ENCODE data around the gene RAP1GAP.
A peak's percentile ranks its signal among the peaks of the same experiment; 100 is the strongest.
"Not testable (repeated sequence)": the region's sequence is repeated elsewhere in the genome, so short reads cannot be mapped to it uniquely, and the experiment has no call there.

The RAP1GAP gene

GRCh38 chr1:21569820-21570527 is 99.2 kb downstream of the RAP1GAP start:
- no peak for DNase-seq (ENCODE audit: low read depth)

- no peak for DNase-seq (ENCODE audit: low read depth)
These were observed 100.3 kb downstream of the RAP1GAP start for GRCh38 chr1:21568809-21569385.

GRCh38 chr1:21568006-21568746 is 101.0 kb downstream of the RAP1GAP start:
- no peak for DNase-seq (ENCODE audit: low read depth)

GRCh38 chr1:21567241-21568005 is 101.7 kb downstream of the RAP1GAP start:
- peak; percentile 88 for DNase-seq (ENCODE audit: low read depth)

GRCh38 chr1:21566361-21566760 is 102.8 kb downstream of the RAP1GAP start:
- DNase-seq (ENCODE audit: low read depth) = not testable (repeated sequence)

- no peak for DNase-seq (ENCODE audit: low read depth)
These were observed 103.9 kb downstream of the RAP1GAP start for GRCh38 chr1:21565285-21565684.

GRCh38 chr1:21564521-21565095 is 104.5 kb downstream of the RAP1GAP start:
- DNase-seq (ENCODE audit: low read depth) = no peak

- DNase-seq (ENCODE audit: low read depth) = no peak
These were observed 105.2 kb downstream of the RAP1GAP start for GRCh38 chr1:21563971-21564370.

GRCh38 chr1:21562896-21563295 is 106.3 kb downstream of the RAP1GAP start:
- no peak for DNase-seq (ENCODE audit: low read depth)

GRCh38 chr1:21560916-21561638 is 108.1 kb downstream of the RAP1GAP start:
- no peak for DNase-seq (ENCODE audit: low read depth)

GRCh38 chr1:21559788-21560567 is 109.2 kb downstream of the RAP1GAP start:
- no peak for DNase-seq (ENCODE audit: low read depth)

GRCh38 chr1:21553116-21553926 is 115.8 kb downstream of the RAP1GAP start:
- peak; percentile 79 for DNase-seq (ENCODE audit: low read depth)

GRCh38 chr1:21552715-21553114 is 116.4 kb downstream of the RAP1GAP start:
- peak; percentile 91 for DNase-seq (ENCODE audit: low read depth)

- no peak for DNase-seq (ENCODE audit: low read depth)
These were observed 118.2 kb downstream of the RAP1GAP start for GRCh38 chr1:21550866-21551475.

- DNase-seq (ENCODE audit: low read depth) = peak; percentile 22
These were observed 119.1 kb downstream of the RAP1GAP start for GRCh38 chr1:21550097-21550496.

GRCh38 chr1:21547876-21548275 is 121.3 kb downstream of the RAP1GAP start:
- no peak for DNase-seq (ENCODE audit: low read depth)

Measured in HS-5 (cell line).